K562 (cell line): ENCODE results near the gene SOX15. TPM values are rescaled to one million over a fixed set of nuclear protein-coding genes. Genes with fewer than 3 reads are reported as not detected.

ENCODE experiments used
- BRCA1 ChIP-seq, 2 experiments: fragments of 450-650 bp in 1 of 2; sonication (generic) in 1 of 2; formaldehyde crosslinking in 1 of 2; IDR thresholded peaks; 2 replicates each; pipeline versions ENCODE4 v1.5.0 to v1.6.1; 2017 to 2020; ENCODE audit warnings: mild to moderate bottlenecking in 1 of 2, missing genetic modification reagents in 1 of 2
- EZH2 ChIP-seq: IDR thresholded peaks from 2 replicates; pipeline ENCODE4 v1.6.1; 2012; ENCODE audit warnings: low read depth, mild to moderate bottlenecking, inconsistent platforms, low read length, borderline replicate concordance
- GATAD2B ChIP-seq: fragments of 450-650 bp; IDR thresholded peaks from 2 replicates; pipeline ENCODE4 v1.6.1; 2017; ENCODE audit warnings: mild to moderate bottlenecking, borderline replicate concordance
- KAT8 ChIP-seq: fragments of 450-650 bp; IDR thresholded peaks from 2 replicates; pipeline ENCODE4 v1.6.1; 2016; ENCODE audit warnings: low read depth, mild to moderate bottlenecking
- L3MBTL2 ChIP-seq: fragments of 450-650 bp; IDR thresholded peaks from 2 replicates; pipeline ENCODE4 v1.6.1; 2016; ENCODE audit warnings: mild to moderate bottlenecking, moderate library complexity
- MCM2 ChIP-seq: fragments of 450-650 bp; IDR thresholded peaks from 2 replicates; pipeline ENCODE4 v1.6.1; 2017; ENCODE audit warnings: low read depth, mild to moderate bottlenecking
- MECOM ChIP-seq: fragments of 250-450 bp; sonication (Bioruptor Pico); IDR thresholded peaks from 2 replicates; pipeline ENCODE4 v1.8.0; 2022; ENCODE audit warnings: inconsistent platforms
- POLR3A ChIP-seq: IDR thresholded peaks from 2 replicates; pipeline ENCODE4 v1.6.1; 2011; ENCODE audit warnings: borderline replicate concordance, mild to moderate bottlenecking, moderate library complexity; ENCODE audit not compliant: insufficient read length, insufficient read depth; ENCODE audit errors: extremely low read depth
- RBM25 ChIP-seq: fragments of 200-400 bp; formaldehyde crosslinking; IDR thresholded peaks from 2 replicates; pipeline ENCODE4 v1.6.1; 2018; ENCODE audit warnings: low read length, low read depth, moderate library complexity; ENCODE audit not compliant: severe bottlenecking
- TEAD2 ChIP-seq: fragments of 450-650 bp; IDR thresholded peaks from 2 replicates; pipeline ENCODE4 v1.6.1; 2016; ENCODE audit warnings: missing genetic modification characterization, control low read depth, missing compliant biosample characterization
- ZFP1 ChIP-seq: fragments of 450-650 bp; formaldehyde crosslinking; IDR thresholded peaks from 2 replicates; pipeline ENCODE4 v1.4.0; 2020; ENCODE audit warnings: mild to moderate bottlenecking, mixed read lengths
- ZNF436 ChIP-seq: fragments of 250-450, 450-650 bp; sonication (Bioruptor Pico); formaldehyde crosslinking; IDR thresholded peaks from 2 replicates; pipeline ENCODE4 v1.7.0; 2020; ENCODE audit warnings: mild to moderate bottlenecking
- ZNF778 ChIP-seq: fragments of 450-650 bp; formaldehyde crosslinking; IDR thresholded peaks from 2 replicates; pipeline ENCODE4 v1.4.0; 2020; ENCODE audit warnings: mild to moderate bottlenecking, moderate library complexity
- polyA plus RNA-seq, 8 experiments: library from polyadenylated mRNA; depleted of rRNA in 4 of 8; stranded (reverse) in 5 of 8; unstranded in 3 of 8; fragments of >200 nt; fragmentation: Nextera tagmentation in 2 of 8; fragmentation: Illumina TruSeq in 1 of 8; extraction: Ambion mirVana in 2 of 8; extraction: Trizol in 1 of 8; gene quantifications; 2 replicates each; pipeline versions ENCODE4 v1.2.1 to v1.2.3, GENCODE V29; 2011 to 2014; ENCODE audit warnings: inconsistent platforms in 1 of 8, missing spikeins in 1 of 8
- total RNA-seq, 7 experiments: library from RNA; depleted of rRNA in 6 of 7; stranded (reverse); fragments of >200 nt in 6 of 7; fragmentation: Illumina TruSeq in 2 of 7; extraction: Trizol in 2 of 7; gene quantifications; 2 replicates each; pipeline versions ENCODE4 v1.2.1 to v1.2.3, GENCODE V29; 2011 to 2021; ENCODE audit warnings: low replicate concordance in 1 of 7
- TF ChIP-seq, protein P1 (sequence below): fragments of 450-650 bp; IDR thresholded peaks from 2 replicates; pipeline ENCODE4 v1.6.1; 2016; ENCODE audit warnings: missing biosample characterization, missing genetic modification characterization
- TF ChIP-seq, protein P2 (sequence below): fragments of 450-650 bp; IDR thresholded peaks from 2 replicates; pipeline ENCODE4 v1.6.1; 2016; ENCODE audit warnings: mild to moderate bottlenecking, moderate library complexity
- TF ChIP-seq, protein P3 (sequence below): fragments of 250-450 bp; sonication (Bioruptor Pico); IDR thresholded peaks from 2 replicates; pipeline ENCODE4 v1.5.0; 2020; ENCODE audit warnings: mild to moderate bottlenecking

Gene SOX15
- total and polyA plus RNA-seq, 9 of the 15 experiments (the other 6 are each of a cell fraction or from before 2014, with no cell fraction given): 0.07 to 0.33 (median 0.19) TPM; not detected in 5

GRCh38 chr17:7561028-7561575, 28.8 kb downstream of the SOX15 start (continued):
- TF ChIP-seq POLR3A (no peak), EZH2 (no peak), MECOM (no peak), GATAD2B (no peak), ZNF436 (CRISPR knock-in tag) (no peak), ZNF778 (no peak), L3MBTL2 (peak; percentile 63), TEAD2 (tag) (no peak), KAT8 (no peak), ZFP1 (no peak), MCM2 (no peak), BRCA1 (IDR thresholded peaks at IDR 0.05) (no peak), BRCA1 (CRISPR knock-in tag; IDR thresholded peaks at IDR 0.05) (no peak), RBM25 (no peak)
- TF ChIP-seq, protein P1, sequence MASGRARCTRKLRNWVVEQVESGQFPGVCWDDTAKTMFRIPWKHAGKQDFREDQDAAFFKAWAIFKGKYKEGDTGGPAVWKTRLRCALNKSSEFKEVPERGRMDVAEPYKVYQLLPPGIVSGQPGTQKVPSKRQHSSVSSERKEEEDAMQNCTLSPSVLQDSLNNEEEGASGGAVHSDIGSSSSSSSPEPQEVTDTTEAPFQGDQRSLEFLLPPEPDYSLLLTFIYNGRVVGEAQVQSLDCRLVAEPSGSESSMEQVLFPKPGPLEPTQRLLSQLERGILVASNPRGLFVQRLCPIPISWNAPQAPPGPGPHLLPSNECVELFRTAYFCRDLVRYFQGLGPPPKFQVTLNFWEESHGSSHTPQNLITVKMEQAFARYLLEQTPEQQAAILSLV (tag): no peak
- TF ChIP-seq, protein P2, sequence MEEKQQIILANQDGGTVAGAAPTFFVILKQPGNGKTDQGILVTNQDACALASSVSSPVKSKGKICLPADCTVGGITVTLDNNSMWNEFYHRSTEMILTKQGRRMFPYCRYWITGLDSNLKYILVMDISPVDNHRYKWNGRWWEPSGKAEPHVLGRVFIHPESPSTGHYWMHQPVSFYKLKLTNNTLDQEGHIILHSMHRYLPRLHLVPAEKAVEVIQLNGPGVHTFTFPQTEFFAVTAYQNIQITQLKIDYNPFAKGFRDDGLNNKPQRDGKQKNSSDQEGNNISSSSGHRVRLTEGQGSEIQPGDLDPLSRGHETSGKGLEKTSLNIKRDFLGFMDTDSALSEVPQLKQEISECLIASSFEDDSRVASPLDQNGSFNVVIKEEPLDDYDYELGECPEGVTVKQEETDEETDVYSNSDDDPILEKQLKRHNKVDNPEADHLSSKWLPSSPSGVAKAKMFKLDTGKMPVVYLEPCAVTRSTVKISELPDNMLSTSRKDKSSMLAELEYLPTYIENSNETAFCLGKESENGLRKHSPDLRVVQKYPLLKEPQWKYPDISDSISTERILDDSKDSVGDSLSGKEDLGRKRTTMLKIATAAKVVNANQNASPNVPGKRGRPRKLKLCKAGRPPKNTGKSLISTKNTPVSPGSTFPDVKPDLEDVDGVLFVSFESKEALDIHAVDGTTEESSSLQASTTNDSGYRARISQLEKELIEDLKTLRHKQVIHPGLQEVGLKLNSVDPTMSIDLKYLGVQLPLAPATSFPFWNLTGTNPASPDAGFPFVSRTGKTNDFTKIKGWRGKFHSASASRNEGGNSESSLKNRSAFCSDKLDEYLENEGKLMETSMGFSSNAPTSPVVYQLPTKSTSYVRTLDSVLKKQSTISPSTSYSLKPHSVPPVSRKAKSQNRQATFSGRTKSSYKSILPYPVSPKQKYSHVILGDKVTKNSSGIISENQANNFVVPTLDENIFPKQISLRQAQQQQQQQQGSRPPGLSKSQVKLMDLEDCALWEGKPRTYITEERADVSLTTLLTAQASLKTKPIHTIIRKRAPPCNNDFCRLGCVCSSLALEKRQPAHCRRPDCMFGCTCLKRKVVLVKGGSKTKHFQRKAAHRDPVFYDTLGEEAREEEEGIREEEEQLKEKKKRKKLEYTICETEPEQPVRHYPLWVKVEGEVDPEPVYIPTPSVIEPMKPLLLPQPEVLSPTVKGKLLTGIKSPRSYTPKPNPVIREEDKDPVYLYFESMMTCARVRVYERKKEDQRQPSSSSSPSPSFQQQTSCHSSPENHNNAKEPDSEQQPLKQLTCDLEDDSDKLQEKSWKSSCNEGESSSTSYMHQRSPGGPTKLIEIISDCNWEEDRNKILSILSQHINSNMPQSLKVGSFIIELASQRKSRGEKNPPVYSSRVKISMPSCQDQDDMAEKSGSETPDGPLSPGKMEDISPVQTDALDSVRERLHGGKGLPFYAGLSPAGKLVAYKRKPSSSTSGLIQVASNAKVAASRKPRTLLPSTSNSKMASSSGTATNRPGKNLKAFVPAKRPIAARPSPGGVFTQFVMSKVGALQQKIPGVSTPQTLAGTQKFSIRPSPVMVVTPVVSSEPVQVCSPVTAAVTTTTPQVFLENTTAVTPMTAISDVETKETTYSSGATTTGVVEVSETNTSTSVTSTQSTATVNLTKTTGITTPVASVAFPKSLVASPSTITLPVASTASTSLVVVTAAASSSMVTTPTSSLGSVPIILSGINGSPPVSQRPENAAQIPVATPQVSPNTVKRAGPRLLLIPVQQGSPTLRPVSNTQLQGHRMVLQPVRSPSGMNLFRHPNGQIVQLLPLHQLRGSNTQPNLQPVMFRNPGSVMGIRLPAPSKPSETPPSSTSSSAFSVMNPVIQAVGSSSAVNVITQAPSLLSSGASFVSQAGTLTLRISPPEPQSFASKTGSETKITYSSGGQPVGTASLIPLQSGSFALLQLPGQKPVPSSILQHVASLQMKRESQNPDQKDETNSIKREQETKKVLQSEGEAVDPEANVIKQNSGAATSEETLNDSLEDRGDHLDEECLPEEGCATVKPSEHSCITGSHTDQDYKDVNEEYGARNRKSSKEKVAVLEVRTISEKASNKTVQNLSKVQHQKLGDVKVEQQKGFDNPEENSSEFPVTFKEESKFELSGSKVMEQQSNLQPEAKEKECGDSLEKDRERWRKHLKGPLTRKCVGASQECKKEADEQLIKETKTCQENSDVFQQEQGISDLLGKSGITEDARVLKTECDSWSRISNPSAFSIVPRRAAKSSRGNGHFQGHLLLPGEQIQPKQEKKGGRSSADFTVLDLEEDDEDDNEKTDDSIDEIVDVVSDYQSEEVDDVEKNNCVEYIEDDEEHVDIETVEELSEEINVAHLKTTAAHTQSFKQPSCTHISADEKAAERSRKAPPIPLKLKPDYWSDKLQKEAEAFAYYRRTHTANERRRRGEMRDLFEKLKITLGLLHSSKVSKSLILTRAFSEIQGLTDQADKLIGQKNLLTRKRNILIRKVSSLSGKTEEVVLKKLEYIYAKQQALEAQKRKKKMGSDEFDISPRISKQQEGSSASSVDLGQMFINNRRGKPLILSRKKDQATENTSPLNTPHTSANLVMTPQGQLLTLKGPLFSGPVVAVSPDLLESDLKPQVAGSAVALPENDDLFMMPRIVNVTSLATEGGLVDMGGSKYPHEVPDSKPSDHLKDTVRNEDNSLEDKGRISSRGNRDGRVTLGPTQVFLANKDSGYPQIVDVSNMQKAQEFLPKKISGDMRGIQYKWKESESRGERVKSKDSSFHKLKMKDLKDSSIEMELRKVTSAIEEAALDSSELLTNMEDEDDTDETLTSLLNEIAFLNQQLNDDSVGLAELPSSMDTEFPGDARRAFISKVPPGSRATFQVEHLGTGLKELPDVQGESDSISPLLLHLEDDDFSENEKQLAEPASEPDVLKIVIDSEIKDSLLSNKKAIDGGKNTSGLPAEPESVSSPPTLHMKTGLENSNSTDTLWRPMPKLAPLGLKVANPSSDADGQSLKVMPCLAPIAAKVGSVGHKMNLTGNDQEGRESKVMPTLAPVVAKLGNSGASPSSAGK: no peak
- TF ChIP-seq, protein P3, sequence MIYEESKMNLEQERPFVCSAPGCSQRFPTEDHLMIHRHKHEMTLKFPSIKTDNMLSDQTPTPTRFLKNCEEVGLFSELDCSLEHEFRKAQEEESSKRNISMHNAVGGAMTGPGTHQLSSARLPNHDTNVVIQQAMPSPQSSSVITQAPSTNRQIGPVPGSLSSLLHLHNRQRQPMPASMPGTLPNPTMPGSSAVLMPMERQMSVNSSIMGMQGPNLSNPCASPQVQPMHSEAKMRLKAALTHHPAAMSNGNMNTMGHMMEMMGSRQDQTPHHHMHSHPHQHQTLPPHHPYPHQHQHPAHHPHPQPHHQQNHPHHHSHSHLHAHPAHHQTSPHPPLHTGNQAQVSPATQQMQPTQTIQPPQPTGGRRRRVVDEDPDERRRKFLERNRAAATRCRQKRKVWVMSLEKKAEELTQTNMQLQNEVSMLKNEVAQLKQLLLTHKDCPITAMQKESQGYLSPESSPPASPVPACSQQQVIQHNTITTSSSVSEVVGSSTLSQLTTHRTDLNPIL (CRISPR knock-in tag): no peak
